ENCODE measurements around the gene KIF26B.

The KIF26B gene

DNA sequence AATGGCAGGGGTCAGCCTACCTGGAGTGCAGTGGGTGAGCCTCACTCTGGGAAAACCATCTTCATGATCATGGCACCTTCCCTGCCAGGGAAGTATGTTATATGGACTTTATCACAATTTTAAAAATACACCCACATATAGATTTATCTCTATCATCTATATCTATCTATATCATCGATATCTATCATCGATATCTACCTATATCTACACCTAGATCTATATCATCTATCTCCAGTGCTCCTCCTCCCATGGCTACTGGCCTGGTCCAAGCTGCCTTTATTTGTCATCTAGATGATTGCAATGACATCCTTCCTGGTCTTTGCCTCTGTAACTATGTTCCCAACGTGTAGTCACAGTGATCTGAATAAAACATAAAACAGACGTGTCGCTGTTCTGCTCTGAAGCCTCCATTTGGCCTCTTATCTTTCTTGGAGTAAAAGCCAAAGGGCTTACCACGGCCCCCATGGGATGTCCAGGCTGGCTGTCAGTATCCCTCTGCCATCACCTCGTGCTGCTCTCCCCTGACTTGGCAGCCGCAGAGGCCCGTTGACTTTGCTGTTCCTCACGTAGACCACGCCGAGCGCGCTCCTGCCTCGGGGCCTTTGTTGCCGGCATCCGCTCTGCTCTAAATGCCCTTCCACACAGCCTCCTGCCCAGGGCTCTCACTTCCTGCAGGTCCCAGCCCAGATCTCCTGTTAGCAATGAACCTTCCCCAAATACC is 20.6 kb upstream of the KIF26B start:
- DNase-seq, result no peak

DNA sequence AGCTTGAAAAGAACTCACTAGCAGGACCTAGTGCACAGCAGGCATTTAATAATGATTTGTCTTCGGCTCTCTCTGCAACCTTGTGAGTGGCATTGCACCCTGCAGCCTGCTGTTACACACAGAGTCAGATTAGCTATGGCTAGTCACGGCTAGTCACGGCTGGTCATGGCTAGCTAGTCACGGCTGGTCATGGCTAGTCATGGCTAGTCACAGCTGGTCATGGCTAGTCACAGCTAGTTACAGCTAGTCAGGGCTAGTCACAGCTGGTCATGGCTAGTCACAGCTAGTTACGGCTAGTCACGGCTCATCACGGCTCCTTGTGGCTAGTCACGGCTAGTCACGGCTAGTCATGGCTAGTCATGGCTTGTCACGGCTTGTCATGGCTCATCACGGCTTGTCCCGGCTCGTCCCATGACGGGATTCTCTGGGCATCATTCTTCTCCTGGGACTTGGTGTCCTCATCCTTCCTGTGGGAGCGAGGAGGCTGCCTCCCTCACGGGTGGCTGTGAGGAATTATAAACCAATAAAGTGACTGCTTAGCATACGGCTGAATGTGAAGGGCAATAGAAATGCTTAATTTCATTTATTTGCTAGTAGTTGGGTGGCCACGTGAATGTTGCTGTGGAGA is 12.5 kb upstream of the KIF26B start:
- DNase-seq, result no peak

DNA sequence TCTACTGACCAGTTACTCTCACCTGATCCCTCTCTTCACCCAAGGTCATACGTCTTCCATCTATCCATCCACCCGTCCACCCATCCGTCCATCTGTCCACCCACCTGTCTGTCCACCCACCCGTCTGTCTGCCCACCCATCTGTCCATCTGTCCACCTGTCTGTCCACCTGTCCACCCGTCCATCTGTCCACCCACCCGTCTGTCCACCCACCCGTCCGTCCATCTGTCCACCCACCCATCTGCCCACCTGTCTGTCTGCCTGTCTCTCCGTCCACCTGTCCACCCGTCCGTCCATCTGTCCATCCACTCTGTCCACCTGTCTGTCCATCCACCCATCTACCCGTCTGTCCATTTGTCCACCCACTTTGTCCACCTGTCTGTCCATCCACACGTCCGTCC is 11.8 kb upstream of the KIF26B start:
- DNase-seq, result no peak

DNA sequence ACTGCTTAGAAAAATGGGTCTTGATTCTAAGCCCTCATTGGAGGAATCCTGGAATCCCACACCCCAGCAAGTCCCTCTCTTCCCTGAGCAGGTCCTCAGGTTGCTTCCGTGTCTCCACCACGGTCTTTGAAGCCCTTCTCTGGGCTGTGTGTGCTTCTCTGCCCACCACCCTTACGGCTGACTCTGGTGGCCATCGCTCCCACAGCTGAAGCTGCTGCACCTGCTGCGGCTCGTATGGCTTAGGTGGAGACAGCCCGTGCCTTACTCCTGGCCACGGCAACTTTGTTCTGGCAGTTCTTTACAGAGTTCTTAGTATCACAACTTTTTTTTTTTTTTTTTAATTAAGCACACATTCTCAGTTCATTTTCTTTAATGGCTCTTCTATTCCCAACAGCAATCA is 10.9 kb upstream of the KIF26B start:
- no peak for DNase-seq

DNA sequence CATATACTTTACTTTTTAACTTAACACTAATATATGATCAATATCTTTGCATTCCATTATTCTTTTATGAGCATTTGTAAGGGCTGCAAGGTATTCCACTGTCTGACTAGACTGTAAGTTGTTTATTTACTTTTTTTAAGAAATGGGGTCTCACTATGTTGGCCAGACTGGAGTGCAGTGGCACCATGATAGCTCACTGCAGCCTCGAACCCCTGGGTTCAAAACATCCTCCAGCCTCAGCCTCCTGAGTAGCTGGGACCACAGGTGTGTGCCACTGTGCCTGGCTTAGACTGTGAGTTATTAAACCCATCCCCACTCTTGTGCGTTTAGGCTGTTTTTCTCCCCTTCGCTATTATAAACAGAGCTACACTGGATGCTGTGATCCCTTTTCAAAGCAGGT is 6.7 kb upstream of the KIF26B start:
- DNase-seq, result no peak

DNA sequence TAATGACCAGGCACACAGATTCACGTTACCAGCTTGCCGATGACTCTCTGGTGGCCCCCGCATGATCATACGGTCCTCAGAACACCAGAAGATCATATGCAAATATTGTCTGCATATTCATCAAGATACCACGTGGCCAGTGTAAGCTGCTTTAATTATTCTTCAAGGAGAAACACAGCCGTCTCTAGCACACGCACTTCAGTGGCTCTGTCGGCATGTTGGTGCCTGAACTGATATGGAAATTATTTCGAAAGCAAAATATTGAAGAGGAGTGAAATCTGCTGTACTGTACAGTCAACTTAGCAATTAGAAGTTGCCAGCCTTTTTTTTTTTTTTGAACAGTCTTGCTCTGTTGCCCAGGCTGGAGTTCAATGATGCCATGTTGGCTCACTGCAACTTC is 5.9 kb upstream of the KIF26B start:
- DNase-seq, result no peak

DNA sequence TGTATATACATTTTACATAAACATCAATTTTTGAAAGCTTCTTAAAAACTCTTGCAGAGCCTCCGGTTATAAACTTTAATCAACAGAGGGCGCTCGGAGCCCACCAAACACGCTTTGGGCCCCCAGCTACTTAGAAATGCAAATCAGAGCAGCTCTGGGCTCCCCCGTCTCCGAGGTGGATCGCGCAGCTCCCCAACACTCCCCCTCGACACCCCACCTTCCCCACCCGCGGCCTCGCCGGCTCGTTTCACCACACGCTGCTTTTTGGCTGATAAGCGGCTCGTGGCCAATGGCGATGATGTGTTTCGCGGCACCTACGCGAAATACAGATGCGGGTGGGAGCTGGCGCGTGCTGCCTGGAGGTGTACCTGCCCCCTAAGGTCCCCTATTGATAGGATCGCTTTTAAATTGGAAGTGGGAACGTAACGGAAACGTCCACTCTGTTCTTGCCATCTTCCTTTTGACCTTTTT is 1.7 kb upstream of the KIF26B start:
- peak; percentile 89 for DNase-seq

DNA sequence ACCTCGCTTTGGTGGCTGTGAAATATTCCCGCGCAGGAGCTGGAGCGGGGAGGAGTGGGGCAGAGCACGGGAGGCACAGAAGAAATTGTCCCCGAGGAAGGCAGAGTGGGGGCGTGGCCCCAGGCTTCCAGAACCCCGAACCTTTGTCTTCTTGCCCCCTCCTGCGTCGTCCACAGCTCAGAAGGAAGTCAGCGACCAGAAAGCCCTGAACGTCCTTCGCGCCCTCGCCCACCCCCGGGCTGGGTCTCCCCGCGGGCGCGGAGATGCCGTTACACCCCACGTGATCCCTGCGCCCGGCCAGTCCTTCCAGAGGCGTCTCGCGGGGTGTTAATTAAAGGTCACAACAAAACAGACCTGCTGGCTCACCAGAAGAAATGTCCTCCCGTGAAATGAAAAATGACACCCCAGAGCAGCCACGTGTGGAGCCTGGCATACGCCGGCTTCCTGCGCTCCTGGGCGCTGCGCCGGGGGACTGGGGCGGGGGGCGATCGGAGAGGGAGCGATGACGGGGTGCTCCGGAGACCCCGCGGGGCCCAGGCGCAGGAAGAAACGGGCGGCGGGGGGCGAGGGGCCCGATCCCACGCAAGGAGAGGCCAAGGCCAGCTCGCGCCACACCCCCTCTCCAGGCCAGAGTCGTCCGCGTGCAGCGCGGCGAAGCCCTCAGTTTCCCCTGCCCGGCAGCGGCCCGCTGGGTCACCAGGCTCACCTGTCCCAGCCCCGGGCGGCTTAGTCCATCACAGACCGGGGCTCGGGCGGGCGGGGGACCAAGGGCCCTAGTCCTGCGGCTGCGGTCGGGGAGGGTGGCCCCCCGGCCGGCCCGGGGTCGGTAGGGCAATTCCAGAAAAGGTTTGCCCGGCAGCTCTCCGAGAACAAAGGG is 995 bp upstream of the KIF26B start:
- DNase-seq, result peak; percentile 87

DNA sequence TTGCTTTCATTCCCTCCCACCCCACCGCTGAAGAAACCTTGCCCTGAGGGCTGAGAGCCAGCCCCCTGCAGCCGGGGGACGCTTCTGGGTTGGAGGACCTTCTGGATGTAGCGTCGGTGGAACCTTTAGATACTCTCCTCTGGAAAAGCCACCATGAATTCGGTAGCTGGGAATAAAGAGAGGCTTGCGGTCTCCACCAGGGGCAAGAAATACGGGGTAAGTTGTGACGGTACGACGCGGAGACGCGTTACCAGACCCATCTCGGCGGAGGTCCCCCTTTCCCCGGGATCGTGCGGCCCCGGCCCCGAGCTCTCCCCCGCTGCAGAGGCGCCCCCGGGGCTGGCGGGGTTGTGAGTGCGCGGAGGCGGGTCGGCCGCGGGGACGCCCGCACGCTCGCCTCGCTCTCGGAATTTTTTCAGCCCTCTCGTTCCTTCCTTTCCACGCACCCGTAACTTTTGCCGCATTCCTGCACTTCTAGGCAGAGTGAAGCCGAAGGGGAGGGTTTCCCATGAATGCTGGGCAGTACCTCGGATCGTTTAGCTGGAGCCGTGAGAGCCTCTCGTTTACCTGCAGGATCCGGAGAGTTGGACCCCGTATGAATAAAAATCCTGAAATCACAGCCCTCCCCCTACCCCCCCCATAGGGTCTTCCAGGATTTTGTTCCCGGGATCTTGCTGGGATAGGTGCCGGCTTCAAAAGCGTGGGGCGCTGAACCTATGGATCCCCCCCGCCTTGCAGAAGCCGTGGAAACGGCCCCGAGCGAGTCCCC is 671 bp downstream of the KIF26B start:
- DNase-seq, result peak; percentile 87

DNA sequence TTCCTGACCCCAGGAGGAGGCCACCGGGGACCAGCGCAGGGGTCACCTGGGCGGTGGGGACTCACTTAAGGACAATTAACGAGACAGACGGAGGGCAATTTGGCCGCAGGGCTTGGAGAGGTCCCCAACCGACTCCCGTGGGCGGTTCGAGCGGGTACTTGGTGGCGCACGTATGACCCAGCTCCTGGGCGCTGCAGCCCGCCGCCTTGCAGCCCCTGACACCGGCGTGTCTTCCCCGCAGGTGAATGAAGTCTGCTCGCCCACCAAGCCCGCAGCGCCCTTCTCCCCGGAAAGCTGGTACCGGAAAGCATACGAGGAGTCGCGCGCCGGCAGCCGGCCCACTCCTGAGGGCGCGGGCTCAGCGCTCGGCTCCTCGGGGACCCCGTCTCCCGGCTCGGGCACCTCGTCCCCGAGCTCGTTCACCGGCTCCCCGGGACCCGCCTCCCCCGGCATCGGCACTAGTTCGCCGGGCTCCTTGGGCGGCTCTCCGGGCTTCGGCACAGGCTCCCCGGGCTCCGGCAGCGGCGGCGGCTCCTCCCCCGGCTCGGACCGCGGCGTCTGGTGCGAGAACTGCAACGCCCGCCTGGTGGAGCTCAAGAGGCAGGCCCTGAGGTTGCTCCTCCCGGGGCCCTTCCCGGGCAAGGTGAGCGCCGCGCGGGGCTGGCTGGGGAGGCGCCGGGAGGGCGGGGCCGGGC is 1.4 kb downstream of the KIF26B start:
- peak; percentile 93 for DNase-seq

DNA sequence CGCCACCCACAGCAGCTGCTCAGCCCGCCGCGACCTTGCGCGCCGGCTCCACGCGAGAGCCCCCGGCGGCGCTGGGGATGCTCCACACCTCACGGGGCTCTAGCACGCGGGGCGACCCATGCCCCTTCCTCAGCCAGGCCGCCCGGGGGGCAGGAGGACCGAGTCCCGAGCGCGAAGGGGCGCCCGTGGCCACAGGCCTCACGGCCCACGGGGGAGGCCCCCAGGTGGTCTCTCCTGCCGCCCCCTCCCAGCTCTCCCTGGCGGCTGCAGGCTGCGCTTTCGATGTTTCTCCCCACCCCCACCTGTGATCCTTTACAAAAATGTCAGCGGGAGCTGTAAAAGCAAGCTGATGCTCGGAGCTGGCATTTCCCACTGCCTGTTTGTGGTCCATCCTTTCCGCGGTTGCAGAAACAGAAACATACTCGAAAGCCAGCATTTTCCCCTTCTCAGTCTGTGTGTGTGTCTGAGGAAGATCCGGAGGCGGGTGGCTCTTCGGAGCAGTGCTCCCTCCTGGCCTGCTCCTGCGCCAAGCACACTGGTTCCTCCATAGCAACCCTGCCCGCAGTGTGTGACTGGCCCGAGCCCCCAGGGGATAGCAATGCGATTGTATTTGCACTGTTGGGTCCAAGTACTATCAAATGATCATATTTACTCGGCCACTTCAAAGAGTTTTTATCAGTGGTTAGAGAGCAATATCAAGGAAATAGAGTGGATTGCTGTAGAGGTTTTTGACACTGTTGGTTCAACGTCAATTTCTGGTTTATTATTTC is 2.1 kb downstream of the KIF26B start:
- peak; percentile 78 for DNase-seq

DNA sequence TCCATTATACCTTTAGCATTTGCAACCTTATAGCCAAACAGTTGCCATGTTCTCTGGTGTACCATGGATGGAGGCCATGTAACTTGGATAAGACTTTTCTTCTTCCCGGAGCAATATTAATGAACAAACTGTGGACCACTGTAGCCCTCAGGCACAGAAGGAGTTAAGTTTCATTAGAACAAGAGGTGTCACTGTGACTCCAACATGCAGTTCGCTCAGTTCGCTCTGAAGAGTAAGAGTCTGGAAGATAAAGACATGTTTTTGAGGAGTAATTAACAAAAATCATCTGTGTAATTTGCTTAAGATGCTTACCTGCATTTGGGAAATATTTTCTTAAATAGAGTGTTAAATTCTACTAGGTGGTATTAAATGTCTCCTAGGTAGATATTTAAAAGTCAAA is 4.1 kb downstream of the KIF26B start:
- DNase-seq, result no peak

DNA sequence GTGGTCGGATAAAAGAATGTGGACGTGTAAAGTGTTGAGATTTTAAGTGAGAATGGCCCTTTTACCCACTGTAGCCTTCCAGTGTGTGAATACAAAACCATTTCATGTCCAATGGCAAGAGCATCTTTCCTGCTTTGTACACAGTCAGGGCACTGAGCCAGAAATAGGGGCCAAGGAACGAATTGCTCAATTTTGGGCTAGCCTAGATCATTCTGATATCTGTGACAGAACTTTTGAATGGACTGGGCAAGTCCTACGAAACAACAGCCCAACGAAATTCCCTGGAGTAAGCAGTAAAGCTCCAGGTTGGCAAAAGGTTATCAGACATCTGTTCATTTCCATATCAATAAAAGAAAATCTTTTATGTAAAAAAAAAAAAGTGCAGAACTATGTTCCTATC is 5.5 kb downstream of the KIF26B start:
- no peak for DNase-seq

DNA sequence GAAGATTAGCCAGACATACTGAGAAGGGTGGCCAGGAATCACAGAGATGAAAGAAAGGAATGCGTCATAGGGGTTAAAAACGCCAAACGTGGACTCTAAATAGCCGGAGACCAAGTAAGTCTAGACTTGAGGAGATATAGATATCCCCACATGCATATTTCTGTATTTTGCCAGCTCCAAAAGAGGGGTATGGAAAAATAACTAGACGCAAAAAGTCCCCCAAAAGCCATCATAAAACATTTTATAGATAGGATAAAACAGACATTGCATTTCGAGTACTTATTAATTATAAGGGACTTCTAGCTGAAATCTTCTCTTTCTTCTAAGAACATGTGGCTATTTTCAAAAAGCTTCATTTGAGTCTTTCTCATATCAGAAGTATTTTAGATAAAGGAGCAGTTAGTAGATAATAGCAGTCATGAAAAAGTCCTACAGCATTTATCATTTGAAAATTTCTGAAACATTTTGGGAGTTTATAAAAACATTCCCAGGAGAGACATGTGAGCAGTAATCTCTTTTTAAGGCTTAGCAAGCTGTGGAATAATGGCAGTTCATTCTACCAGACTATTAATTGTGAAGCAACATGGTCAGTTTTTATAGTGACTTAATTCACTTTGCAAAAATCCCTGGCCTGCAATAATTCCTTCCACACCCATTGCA is 6.1 kb downstream of the KIF26B start:
- no peak for DNase-seq

DNA sequence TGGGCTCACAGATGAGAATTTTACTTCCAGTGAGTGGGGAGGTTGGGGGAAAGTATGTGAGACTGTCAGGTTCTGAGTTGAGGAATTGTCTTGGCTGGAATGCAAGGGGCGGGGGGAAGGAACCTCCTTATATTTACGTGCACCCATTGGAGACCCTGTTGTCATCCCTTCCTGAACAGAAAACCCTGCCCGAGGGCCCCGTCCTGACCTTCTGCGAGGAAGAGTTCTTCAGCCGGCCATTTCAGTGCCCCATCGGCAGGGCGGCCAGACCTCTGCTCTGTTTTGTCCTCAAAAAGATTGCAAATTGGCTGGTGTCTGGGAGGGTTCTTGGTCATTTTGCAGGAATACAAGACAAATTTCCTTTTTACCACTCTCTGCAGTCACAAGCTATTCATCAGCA is 7.1 kb downstream of the KIF26B start:
- no peak for DNase-seq

DNA sequence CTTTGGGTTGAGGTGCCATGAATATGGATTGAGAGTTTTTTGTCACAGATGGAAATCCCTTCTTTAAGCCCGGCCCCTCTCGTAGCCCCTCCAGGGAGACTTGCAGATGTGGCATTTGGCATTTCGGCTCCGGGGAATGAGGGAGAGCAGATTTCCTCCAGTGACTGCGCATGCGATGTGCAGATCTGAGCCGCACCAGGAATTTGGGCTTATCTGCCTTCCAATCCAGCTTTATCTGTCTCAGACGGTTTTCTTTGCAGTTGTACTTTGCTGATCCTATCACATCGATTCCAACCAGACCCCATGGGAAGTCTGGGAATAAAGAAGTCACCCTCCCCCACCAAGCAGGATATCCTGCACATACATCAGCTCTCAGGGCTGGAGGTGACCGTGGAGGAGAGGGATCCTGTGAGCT is 11.7 kb downstream of the KIF26B start:
- peak; percentile 38 for DNase-seq

DNA sequence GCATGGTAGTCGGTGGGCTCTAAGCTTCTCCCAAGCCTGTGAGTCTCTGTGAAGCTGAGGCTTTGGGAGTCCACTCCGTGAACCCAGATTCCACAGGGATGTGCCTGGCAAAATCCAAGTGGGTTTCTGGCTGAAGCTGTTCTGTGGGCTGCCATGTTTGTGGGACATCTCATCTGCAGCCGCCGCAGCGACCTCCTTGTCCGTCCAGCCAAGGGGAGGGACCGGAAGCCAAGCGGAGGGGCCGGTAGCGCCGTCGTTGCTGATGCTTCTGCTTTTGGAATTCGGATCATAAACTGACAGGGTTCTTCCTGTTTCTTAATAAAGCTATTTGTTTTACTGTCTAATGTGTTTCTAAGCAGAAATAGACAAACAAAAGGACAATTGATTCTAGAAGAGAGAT is 13.3 kb downstream of the KIF26B start:
- no peak for DNase-seq

DNA sequence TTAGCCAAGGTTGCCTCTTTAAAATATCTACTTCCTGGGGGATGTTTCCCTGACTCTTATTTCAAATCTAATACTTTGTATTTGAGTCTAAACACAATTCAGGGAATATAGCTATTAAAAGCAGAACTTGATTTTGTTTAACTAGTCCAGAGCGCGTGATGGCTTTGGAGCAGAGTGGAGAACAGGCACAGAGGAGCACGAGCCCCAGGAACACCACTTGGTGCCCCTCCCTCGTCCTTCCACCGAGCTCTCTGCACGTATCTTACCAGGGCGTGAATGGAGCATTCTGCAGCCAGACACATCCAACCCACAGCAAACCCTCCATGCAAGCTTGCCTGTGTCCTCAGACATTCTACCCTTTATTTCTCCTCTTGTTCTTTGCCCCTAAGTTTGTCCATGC is 14.1 kb downstream of the KIF26B start:
- no peak for DNase-seq

DNA sequence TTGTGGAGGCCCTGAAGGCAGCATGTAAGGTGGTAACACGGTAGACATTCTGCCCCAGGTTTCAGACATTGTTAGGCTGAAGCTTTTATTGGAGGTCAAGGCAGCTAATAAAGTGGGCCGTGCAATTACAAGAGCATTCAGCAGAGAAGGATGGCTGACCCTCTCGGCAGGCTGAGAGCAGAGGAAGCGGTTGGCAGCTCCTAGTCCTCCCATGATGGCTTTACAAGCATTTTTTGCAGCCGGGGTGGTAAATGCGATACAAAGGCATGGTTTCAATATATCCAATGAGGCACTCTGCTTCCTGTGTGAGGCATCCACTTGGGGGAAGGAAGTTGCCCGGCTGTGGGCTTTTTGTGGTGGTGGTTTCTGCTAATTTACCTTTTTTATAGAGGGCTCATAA is 14.6 kb downstream of the KIF26B start:
- no peak for DNase-seq

DNA sequence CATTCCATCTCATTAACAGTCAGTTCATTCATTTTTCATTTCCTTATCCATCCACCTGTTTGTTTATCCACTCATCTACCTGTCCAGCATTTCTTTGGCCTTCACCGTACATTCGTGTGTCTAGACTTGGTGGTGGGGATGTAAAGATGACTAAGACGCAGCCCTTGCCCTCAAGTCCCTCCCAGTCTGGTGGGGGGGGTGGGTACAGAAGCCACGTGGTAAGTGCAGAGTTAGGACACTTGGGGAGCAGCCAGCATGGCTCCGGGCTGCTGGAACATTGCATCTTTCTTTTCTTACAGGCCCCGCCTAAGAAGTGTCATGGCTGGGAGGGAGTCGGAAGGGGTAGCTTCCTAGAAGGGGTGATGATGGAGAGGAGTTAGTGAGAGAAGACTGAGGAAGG is 17.2 kb downstream of the KIF26B start:
- DNase-seq, result no peak

DNA sequence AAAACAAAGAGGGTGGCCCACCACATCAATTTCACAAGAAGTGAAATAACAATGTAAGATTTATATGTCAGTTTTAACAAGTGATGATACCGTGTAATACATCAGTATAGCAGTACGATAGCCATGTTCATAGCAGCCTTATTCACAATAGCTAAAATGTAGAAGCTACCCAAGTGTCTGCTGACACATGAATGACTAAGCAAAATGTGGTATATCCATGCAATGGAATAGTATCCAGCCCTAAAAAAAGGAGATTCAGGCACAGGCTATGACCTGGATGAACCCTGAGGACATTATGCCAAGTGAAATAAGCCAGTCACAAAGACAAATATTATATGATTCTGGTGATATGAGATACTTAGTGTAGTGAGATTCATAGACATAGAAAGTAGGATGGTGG is 18.0 kb downstream of the KIF26B start:
- DNase-seq, result no peak

All from retina (tissue), 1 donor.